SK-N-SH (cell line): ENCODE data around the gene CYTL1.

Source experiments
- FOSL2 ChIP-seq: IDR thresholded peaks from 2 replicates; pipeline ENCODE4 v1.4.0; 2012; ENCODE audit warnings: low read depth, mild to moderate bottlenecking, moderate library complexity, borderline replicate concordance
- GABPA ChIP-seq: IDR thresholded peaks from 2 replicates; pipeline ENCODE4 v1.4.0; 2012; ENCODE audit warnings: low read depth, mild to moderate bottlenecking
- JUND ChIP-seq: IDR thresholded peaks from 2 replicates; pipeline ENCODE4 v1.4.0; 2012
- MAX ChIP-seq: IDR thresholded peaks from 2 replicates; pipeline ENCODE4 v1.4.0; 2012; ENCODE audit warnings: low read depth
- POLR2AphosphoS5 ChIP-seq: IDR thresholded peaks from 2 replicates; pipeline ENCODE4 v1.6.1; 2012; ENCODE audit warnings: low read depth, low read length
- RAD21 ChIP-seq: IDR thresholded peaks from 2 replicates; pipeline ENCODE4 v1.6.1; 2012; ENCODE audit warnings: mild to moderate bottlenecking, low read length
- REST ChIP-seq: IDR thresholded peaks from 2 replicates; pipeline ENCODE4 v1.6.1; 2012; ENCODE audit warnings: mild to moderate bottlenecking, low read depth, low read length, moderate library complexity
- USF2 ChIP-seq: fragments of 150-350 bp; IDR thresholded peaks from 2 replicates; pipeline ENCODE4 v1.6.1; 2017; ENCODE audit warnings: antibody characterized with exemption, low read length, low read depth, borderline replicate concordance
- YY1 ChIP-seq: IDR thresholded peaks from 2 replicates; pipeline ENCODE4 v1.4.0; 2012; ENCODE audit warnings: low read depth, mild to moderate bottlenecking
- TF ChIP-seq, protein P1 (sequence below): fragments of 200-600 bp; sonication (generic); IDR thresholded peaks from 2 replicates; pipeline ENCODE4 v1.6.1; 2017; ENCODE audit warnings: antibody characterized with exemption, mild to moderate bottlenecking, moderate library complexity

GRCh38 chr4:4990329-4990728 is 28.9 kb downstream of the CYTL1 start:
- TF ChIP-seq REST (no peak), POLR2AphosphoS5 (no peak), GABPA (no peak), FOSL2 (no peak), YY1 (no peak), JUND (no peak), MAX (no peak), USF2 (no peak), RAD21 (no peak)
- TF ChIP-seq, protein P1, sequence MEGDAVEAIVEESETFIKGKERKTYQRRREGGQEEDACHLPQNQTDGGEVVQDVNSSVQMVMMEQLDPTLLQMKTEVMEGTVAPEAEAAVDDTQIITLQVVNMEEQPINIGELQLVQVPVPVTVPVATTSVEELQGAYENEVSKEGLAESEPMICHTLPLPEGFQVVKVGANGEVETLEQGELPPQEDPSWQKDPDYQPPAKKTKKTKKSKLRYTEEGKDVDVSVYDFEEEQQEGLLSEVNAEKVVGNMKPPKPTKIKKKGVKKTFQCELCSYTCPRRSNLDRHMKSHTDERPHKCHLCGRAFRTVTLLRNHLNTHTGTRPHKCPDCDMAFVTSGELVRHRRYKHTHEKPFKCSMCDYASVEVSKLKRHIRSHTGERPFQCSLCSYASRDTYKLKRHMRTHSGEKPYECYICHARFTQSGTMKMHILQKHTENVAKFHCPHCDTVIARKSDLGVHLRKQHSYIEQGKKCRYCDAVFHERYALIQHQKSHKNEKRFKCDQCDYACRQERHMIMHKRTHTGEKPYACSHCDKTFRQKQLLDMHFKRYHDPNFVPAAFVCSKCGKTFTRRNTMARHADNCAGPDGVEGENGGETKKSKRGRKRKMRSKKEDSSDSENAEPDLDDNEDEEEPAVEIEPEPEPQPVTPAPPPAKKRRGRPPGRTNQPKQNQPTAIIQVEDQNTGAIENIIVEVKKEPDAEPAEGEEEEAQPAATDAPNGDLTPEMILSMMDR = no peak
